Liver (tissue), 9 donors: ENCODE measurements around the gene PLEKHA7. TPM values are rescaled to one million over a fixed set of nuclear protein-coding genes. Genes with fewer than 3 reads are reported as not detected.

Experiments
- DNase-seq: peaks from one replicate; pipeline ENCODE4 v3.0.0-alpha.2; 2017; ENCODE audit warnings: low spot score
- H3K27ac ChIP-seq, 2 donors: one replicate each; pipeline ENCODE4 v1.7.0; 2013; ENCODE audit warnings: inconsistent platforms in 2 of 2, low read length in 2 of 2, control low read depth in 1 of 2, low read depth in 1 of 2, mild to moderate bottlenecking in 1 of 2
- H3K27me3 ChIP-seq, 4 donors: one replicate each; pipeline versions ENCODE4 v1.6.1 to v1.7.0; 2013; ENCODE audit warnings: low read length in 3 of 4, inconsistent platforms in 1 of 4, mild to moderate bottlenecking in 1 of 4, moderate library complexity in 1 of 4; ENCODE audit not compliant: control insufficient read depth in 4 of 4, insufficient read depth in 4 of 4
- H3K36me3 ChIP-seq, 4 donors: one replicate each; pipeline versions ENCODE4 v1.6.1 to v1.7.0; 2013; ENCODE audit warnings: low read length in 3 of 4, mild to moderate bottlenecking in 3 of 4, low read depth in 1 of 4, moderate library complexity in 1 of 4; ENCODE audit not compliant: control insufficient read depth in 4 of 4, insufficient read depth in 3 of 4
- H3K4me1 ChIP-seq, 4 donors: one replicate each; pipeline versions ENCODE4 v1.6.1 to v1.7.0; 2013; ENCODE audit warnings: low read length in 3 of 4, mild to moderate bottlenecking in 3 of 4, moderate library complexity in 1 of 4; ENCODE audit not compliant: control insufficient read depth in 4 of 4, insufficient read depth in 4 of 4
- H3K4me3 ChIP-seq, 3 donors: one replicate each; pipeline versions ENCODE4 v1.6.1 to v1.7.0; 2013; ENCODE audit warnings: low read length in 3 of 3, control low read depth in 1 of 3, low read depth in 1 of 3, mild to moderate bottlenecking in 1 of 3
- H3K9ac ChIP-seq, 2 donors: one replicate each; pipeline ENCODE4 v1.7.0; 2013; ENCODE audit warnings: low read length in 2 of 2, mild to moderate bottlenecking in 2 of 2, moderate library complexity in 2 of 2, control low read depth in 1 of 2, low read depth in 1 of 2
- H3K9me3 ChIP-seq, 4 donors: one replicate each; pipeline versions ENCODE4 v1.6.1 to v1.7.0; 2013; ENCODE audit warnings: low read length in 3 of 4; ENCODE audit not compliant: control insufficient read depth in 4 of 4
- ATF3 ChIP-seq: IDR thresholded peaks from 2 replicates; pipeline ENCODE4 v1.6.1; 2016; ENCODE audit warnings: antibody characterized with exemption
- CTCF ChIP-seq: fragments of 150-350 bp; IDR thresholded peaks from 2 replicates; pipeline ENCODE4 v1.5.1; 2017; ENCODE audit warnings: improper control_type of control experiment, low read depth, low read length; ENCODE audit not compliant: missing input control
- EGR1 ChIP-seq, 2 donors: IDR thresholded peaks; 2 replicates each; pipeline ENCODE4 v1.6.1; 2016 to 2018; ENCODE audit warnings: antibody characterized with exemption in 2 of 2, low read depth in 2 of 2
- FOXA1 ChIP-seq: IDR thresholded peaks from 2 replicates; pipeline ENCODE4 v1.6.1; 2016; ENCODE audit warnings: antibody characterized with exemption
- FOXA2 ChIP-seq: IDR thresholded peaks from 2 replicates; pipeline ENCODE4 v1.6.1; 2016; ENCODE audit warnings: antibody characterized with exemption
- HNF4A ChIP-seq, 2 donors: conservative IDR thresholded peaks; 2 replicates each; pipeline ENCODE4 v1.6.1; 2016; ENCODE audit warnings: antibody characterized with exemption in 2 of 2, mild to moderate bottlenecking in 2 of 2
- HNF4G ChIP-seq: IDR thresholded peaks from 2 replicates; pipeline ENCODE4 v1.6.1; 2016; ENCODE audit warnings: antibody characterized with exemption
- JUND ChIP-seq, 2 donors: IDR thresholded peaks; 2 replicates each; pipeline ENCODE4 v1.6.1; 2016; ENCODE audit warnings: antibody characterized with exemption in 2 of 2
- MAX ChIP-seq: IDR thresholded peaks from 2 replicates; pipeline ENCODE4 v1.6.1; 2016; ENCODE audit warnings: antibody characterized with exemption
- NR2F2 ChIP-seq: IDR thresholded peaks from 2 replicates; pipeline ENCODE4 v1.6.1; 2016; ENCODE audit warnings: antibody characterized with exemption
- RAD21 ChIP-seq, 2 donors: IDR thresholded peaks; 2 replicates each; pipeline ENCODE4 v1.6.1; 2016; ENCODE audit warnings: antibody characterized with exemption in 2 of 2, mild to moderate bottlenecking in 2 of 2
- REST ChIP-seq: IDR thresholded peaks from 2 replicates; pipeline ENCODE4 v1.6.1; 2016; ENCODE audit warnings: antibody characterized with exemption, mild to moderate bottlenecking
- RXRA ChIP-seq, 2 donors: IDR thresholded peaks; 2 replicates each; pipeline ENCODE4 v1.6.1; 2017 to 2018; ENCODE audit warnings: antibody characterized with exemption in 2 of 2, mild to moderate bottlenecking in 1 of 2
- SP1 ChIP-seq: IDR thresholded peaks from 2 replicates; pipeline ENCODE4 v1.6.1; 2018; ENCODE audit warnings: antibody characterized with exemption, mild to moderate bottlenecking
- TAF1 ChIP-seq: conservative IDR thresholded peaks from 2 replicates; pipeline ENCODE4 v1.6.1; 2016; ENCODE audit warnings: antibody characterized with exemption, mild to moderate bottlenecking
- YY1 ChIP-seq: IDR thresholded peaks from 2 replicates; pipeline ENCODE4 v1.6.1; 2016; ENCODE audit warnings: antibody characterized with exemption, mild to moderate bottlenecking
- WGBS: extraction: QIAGEN DNeasy Blood & Tissue Kit; methylation state at CpG from one replicate; pipeline ENCODE4 v1.1.7; 2013; 5-methylcytosine and 5-hydroxymethylcytosine counted together
- polyA plus RNA-seq, 2 donors: library from polyadenylated mRNA; stranded (reverse) in 1 of 2; unstranded in 1 of 2; fragments of 200-250 nt in 1 of 2; fragments of >200 nt in 1 of 2; fragmentation: Nextera tagmentation in 1 of 2; extraction: Ambion mirVana in 1 of 2; gene quantifications; one replicate each; pipeline versions ENCODE4 v1.2.1 to v1.2.3, GENCODE V29; 2013 to 2015
- total RNA-seq, 2 donors: library from RNA; depleted of rRNA; stranded (reverse); fragments of >200 nt; gene quantifications; one replicate each; pipeline ENCODE4 v1.2.3, GENCODE V29; 2014
- TF ChIP-seq, protein P1 (sequence below): IDR thresholded peaks from 2 replicates; pipeline ENCODE4 v1.6.1; 2016; ENCODE audit warnings: antibody characterized with exemption
- donor health status: healthy.
- donor health status: healthy.
- donor health status: healthy.
- donor health status: healthy.
- donor health status: healthy.

Gene PLEKHA7
- total and polyA plus RNA-seq, 4 donors, result 6.1 to 28.8 (median 8.5) TPM

DNA sequence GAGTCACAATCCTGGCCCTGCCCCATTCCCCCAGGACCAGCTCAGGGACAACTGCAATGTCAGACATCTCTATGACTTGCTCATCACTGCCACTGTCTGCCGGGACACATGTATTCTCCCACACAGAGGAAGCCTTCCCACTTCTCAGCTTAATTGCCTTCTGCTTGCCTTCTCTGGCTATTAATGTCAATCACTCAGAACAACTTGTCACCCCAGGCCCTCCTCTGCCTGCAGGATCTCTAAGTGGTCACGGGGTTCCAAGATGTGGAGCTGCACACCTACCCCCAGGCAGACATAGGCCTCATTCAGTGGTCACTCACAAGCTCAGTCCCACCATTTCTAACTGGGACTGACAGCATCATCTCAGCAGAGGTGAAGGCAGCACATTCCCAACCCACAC, 15.1 kb downstream of the PLEKHA7 start:
- peaks cover 0 to 3% (median 0%) of the 10 kb centered on the region in 4 donors for H3K36me3 ChIP-seq
- no peak for DNase-seq
- H3K4me1 ChIP-seq, result peaks cover 22 to 45% (median 41%) of the 10 kb centered on the region in 4 donors
- 87% methylated on average over 2 of the region's 2 CpGs for WGBS
- TF ChIP-seq ATF3 (no peak), REST (no peak), FOXA2 (no peak), TAF1 (no peak), CTCF (no peak), FOXA1 (no peak), MAX (no peak), HNF4A (conservative IDR thresholded peaks at IDR 0.05) (no peak), EGR1 (IDR thresholded peaks at IDR 0.05; ENCODE audit: low read depth in 2 of 2) (no peak), RAD21 (IDR thresholded peaks at IDR 0.05) (no peak)
- TF ChIP-seq, protein P1, sequence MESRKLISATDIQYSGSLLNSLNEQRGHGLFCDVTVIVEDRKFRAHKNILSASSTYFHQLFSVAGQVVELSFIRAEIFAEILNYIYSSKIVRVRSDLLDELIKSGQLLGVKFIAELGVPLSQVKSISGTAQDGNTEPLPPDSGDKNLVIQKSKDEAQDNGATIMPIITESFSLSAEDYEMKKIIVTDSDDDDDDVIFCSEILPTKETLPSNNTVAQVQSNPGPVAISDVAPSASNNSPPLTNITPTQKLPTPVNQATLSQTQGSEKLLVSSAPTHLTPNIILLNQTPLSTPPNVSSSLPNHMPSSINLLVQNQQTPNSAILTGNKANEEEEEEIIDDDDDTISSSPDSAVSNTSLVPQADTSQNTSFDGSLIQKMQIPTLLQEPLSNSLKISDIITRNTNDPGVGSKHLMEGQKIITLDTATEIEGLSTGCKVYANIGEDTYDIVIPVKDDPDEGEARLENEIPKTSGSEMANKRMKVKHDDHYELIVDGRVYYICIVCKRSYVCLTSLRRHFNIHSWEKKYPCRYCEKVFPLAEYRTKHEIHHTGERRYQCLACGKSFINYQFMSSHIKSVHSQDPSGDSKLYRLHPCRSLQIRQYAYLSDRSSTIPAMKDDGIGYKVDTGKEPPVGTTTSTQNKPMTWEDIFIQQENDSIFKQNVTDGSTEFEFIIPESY, result no peak
- H3K27me3 ChIP-seq, result no peaks in the 10 kb centered on the region
- no peak overlapping the region for H3K27ac ChIP-seq
- no peaks in the 10 kb centered on the region for H3K9me3 ChIP-seq
- H3K4me3 ChIP-seq, result no peak overlapping the region
- no peak overlapping the region for H3K9ac ChIP-seq

- H3K27ac ChIP-seq, result peak overlapping the region; percentile 53 to 82
- DNase-seq, result no peak
- peak; percentile 65 for TF ChIP-seq SP1
- TF ChIP-seq YY1, result peak; percentile 25
- TF ChIP-seq REST, result peak; percentile 29
- TF ChIP-seq NR2F2, result no peak
- TF ChIP-seq RAD21 (IDR thresholded peaks at IDR 0.05), result no peak
- no peak for TF ChIP-seq JUND (IDR thresholded peaks at IDR 0.05)
- peak; percentile 29 for TF ChIP-seq MAX
- no peak for TF ChIP-seq TAF1
- TF ChIP-seq EGR1 (IDR thresholded peaks at IDR 0.05; ENCODE audit: low read depth in 2 of 2), result no peak
- peak; percentile 42 to 52 for TF ChIP-seq RXRA (IDR thresholded peaks at IDR 0.05)
- TF ChIP-seq HNF4A (conservative IDR thresholded peaks at IDR 0.05), result peak; percentile 79 to 83
- no peak for TF ChIP-seq ATF3
- TF ChIP-seq, protein P1, result no peak
- peak; percentile 42 for TF ChIP-seq HNF4G
- WGBS, result 36% methylated on average over 7 of the region's 7 CpGs
- no peak overlapping the region for H3K4me3 ChIP-seq
- H3K27me3 ChIP-seq, result no peaks in the 10 kb centered on the region
- peaks cover 0 to 3% (median 0%) of the 10 kb centered on the region in 4 donors for H3K36me3 ChIP-seq
- H3K9ac ChIP-seq, result no peak overlapping the region
- peaks cover 28 to 57% (median 55%) of the 10 kb centered on the region in 4 donors for H3K4me1 ChIP-seq
- H3K9me3 ChIP-seq, result no peaks in the 10 kb centered on the region
These were observed 16.6 kb downstream of the PLEKHA7 start for GRCh38 chr11:16997624-16998023.
